GM12891 (cell line): Measurements from ENCODE around the gene ALDH3B2.
"Not testable (repeated sequence)": the region's sequence is repeated elsewhere in the genome, so short reads cannot be mapped to it uniquely, and the experiment has no call there.

ENCODE experiments used
- DNase-seq: peaks from one replicate; pipeline ENCODE4 v3.0.0; 2011; ENCODE audit warnings: low spot score; ENCODE audit not compliant: insufficient read length
- FAIRE-seq: peaks from 2 replicates; lab custom pipeline; 2011; peaks lifted over from hg19 to GRCh38; lab: Jason Lieb, UNC
- PAX5 ChIP-seq: IDR thresholded peaks from 2 replicates; pipeline ENCODE4 v1.6.1; 2011; ENCODE audit warnings: low read length, moderate library complexity, mild to moderate bottlenecking; ENCODE audit not compliant: insufficient read depth, severe bottlenecking
- POLR2A ChIP-seq: IDR thresholded peaks from 2 replicates; pipeline ENCODE4 v1.6.1; 2011; ENCODE audit warnings: low read depth, low read length, control low read depth
- POLR2AphosphoS5 ChIP-seq: IDR thresholded peaks from 2 replicates; pipeline ENCODE4 v1.6.1; 2011; ENCODE audit warnings: low read depth, low read length, control low read depth
- POU2F2 ChIP-seq: IDR thresholded peaks from 2 replicates; pipeline ENCODE4 v1.6.1; 2011; ENCODE audit warnings: low read depth, mild to moderate bottlenecking, control low read depth, low read length, moderate library complexity
- SPI1 ChIP-seq: IDR thresholded peaks from 2 replicates; pipeline ENCODE4 v1.6.1; 2011; ENCODE audit warnings: low read depth, low read length, control low read depth
- TAF1 ChIP-seq: IDR thresholded peaks from 2 replicates; pipeline ENCODE4 v1.6.1; 2011; ENCODE audit warnings: low read depth, low read length, control low read depth

ALDH3B2 gene

DNA sequence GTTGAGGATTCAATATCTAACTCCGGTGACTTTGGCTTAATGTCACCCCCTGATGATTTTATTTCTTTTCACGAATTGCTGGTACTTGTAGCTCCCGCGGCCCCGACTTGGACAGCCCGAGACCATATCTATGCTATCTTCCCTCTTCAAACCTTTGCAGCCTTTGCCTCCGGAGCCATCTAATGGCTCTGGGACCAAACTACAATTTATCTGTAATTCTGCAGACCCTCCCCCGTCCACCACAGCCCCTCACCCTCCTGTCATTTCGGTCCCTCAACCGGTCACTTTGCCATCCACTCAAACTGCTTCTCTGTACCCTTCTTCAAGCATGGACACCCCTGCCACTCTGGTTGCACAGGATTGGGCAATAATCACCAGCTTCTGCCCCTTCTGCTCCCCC, 25.7 kb upstream of the ALDH3B2 start:
- no peak for DNase-seq
- TF ChIP-seq TAF1 (no peak), POLR2A (no peak), POLR2AphosphoS5 (no peak), SPI1 (no peak)
- FAIRE-seq: no peak

DNA sequence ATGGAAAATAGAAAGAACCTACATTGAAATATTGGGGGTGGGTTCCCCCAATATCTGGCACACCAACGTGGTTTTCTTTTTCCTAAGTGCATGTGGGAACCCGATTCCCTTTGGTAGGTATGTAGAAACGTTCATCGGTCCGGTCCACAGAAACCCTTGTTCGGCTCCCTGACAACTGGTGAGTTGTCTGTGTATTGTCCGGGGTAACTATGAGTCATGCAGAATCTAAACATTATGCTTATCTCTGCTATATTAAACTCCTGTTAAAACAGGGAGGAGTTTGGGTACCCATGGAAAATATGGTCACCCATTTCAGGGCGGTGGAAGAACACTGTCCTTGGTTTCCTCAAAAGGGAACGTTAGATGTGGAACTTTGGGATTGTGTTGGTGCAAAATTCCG, 25.1 kb upstream of the ALDH3B2 start:
- FAIRE-seq (no peak), DNase-seq (no peak)
- no peak for TF ChIP-seq POLR2A
- TF ChIP-seq POLR2AphosphoS5: no peak
- TF ChIP-seq POU2F2: no peak
- TF ChIP-seq PAX5: no peak
- TF ChIP-seq SPI1: no peak
- no peak for TF ChIP-seq TAF1

DNA sequence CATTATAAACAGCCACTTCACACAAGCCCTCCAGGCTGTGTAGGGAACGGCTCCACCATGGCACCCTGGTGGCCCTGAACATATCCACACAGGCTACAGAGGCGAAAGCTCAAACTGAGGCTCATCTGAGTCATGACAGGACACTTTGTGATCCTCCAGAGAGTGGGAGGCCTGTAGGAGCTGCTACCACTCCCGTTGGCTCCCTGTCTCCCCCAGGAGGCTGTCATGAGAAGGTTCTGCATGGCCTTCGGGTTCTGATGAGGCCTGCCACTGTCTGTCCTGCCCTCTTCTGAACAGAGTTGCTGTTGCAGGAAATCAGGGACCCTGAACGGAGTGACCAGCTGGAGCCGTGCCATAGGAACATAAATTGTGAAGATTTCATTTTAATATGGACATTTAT, 23.8 kb upstream of the ALDH3B2 start:
- FAIRE-seq: no peak
- TF ChIP-seq POLR2AphosphoS5 (no peak), TAF1 (no peak), POLR2A (no peak), PAX5 (no peak), SPI1 (no peak), POU2F2 (no peak)
- no peak for DNase-seq

DNA sequence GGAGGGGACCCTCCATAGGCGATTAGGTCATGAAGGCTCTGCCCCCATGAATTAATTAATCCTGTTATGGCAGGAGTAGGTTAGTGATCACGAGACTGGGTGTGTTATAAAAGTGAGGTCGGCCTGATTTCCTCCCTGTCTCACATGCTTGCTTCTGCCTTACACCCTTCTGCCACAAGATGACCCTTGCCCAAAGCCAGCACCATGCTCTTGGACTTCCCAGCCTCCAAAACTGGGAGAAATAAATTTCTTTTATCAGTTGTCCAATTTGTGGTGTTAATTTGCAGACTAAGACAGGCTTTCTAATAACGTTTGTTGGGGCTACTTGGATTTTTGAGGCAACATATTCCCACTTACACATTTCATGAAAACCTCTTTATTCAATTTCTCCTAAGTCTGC, 23.4 kb upstream of the ALDH3B2 start:
- DNase-seq (no peak), FAIRE-seq (no peak)

DNA sequence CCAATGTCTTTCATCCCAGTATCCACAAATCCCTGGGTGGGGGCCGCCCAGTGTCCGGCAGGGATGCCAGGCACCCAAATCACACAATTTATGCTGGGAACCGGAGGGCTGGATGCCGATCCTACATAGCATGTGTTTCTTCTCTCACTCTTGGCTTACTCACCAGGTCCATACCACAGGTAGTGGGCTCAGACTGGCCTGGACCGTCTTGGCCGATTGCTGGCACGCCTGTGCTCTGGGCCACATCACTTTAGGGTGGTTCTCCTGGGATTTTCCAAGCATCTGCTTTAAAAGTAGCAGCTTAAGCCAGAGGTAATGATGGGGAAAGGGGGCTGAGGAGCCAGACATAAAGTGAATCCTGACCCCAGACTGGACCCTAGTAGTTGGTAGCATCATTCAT, 22.6 kb upstream of the ALDH3B2 start:
- TF ChIP-seq POLR2AphosphoS5 (no peak), SPI1 (no peak), PAX5 (no peak), TAF1 (no peak), POU2F2 (no peak), POLR2A (no peak)
- FAIRE-seq (no peak), DNase-seq (no peak)

More for the DNA sequence above, 23.4 kb upstream of the ALDH3B2 start:
- no peak for TF ChIP-seq TAF1
- no peak for TF ChIP-seq POU2F2
- TF ChIP-seq PAX5: no peak
- TF ChIP-seq SPI1: no peak
- no peak for TF ChIP-seq POLR2AphosphoS5
- no peak for TF ChIP-seq POLR2A

DNA sequence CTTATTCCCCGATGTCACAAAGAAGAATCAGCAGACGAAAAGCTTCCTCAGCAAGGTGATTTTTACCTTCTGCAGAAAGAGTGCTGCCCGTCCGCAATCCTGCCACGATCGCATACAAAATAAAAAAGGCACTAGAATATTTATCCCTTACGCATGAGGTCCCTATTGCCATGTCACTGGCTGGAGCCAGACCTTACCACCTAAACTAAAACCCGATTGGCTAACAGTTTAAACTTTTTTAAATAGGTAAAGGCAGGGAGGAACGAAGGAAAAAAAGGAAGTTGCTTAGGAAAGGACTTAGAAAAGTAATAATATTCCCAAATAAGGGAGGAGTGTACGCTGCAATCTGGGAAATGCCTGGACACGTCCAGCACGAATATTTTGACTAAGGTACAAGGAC, 21.2 kb upstream of the ALDH3B2 start:
- TF ChIP-seq POLR2A (no peak), POU2F2 (no peak), PAX5 (no peak), SPI1 (no peak), POLR2AphosphoS5 (no peak), TAF1 (no peak)
- DNase-seq: no peak
- FAIRE-seq: no peak

DNA sequence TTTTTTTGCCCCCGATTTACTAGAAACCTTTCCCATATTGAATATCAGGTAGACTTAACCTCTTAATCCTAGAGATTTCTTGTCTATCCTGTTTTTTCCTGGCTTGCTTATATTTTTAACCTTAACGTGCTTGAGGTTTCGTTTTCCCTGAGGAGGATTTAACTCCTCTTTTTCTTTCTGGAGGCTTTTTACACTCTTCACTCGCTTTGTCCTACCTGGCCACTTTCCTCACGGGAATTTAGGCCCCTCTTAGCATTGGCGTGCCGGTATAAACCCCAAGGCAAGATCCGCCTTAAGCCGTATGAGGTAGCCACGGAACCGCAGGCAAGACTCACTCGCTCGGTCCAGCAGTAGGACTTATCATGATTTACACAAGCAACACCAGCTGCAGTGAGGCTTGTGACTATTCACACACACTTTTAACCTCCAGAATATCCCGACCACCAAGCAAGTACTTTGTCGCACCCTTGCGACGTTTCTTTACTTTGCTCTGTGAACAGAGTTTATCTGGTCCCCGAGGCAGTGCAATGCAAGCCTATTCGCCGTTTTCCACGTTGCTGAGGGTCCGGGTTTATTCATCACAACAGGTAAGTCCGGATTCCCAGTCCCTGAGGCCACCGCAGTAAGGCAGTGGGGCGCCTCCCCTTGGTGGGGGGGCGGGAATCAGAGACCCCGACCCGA, 20.6 kb upstream of the ALDH3B2 start:
- FAIRE-seq (no peak), DNase-seq (no peak)
- TF ChIP-seq PAX5: no peak
- no peak for TF ChIP-seq POLR2AphosphoS5
- TF ChIP-seq TAF1: no peak
- no peak for TF ChIP-seq POLR2A
- TF ChIP-seq POU2F2: no peak
- TF ChIP-seq SPI1: no peak

DNA sequence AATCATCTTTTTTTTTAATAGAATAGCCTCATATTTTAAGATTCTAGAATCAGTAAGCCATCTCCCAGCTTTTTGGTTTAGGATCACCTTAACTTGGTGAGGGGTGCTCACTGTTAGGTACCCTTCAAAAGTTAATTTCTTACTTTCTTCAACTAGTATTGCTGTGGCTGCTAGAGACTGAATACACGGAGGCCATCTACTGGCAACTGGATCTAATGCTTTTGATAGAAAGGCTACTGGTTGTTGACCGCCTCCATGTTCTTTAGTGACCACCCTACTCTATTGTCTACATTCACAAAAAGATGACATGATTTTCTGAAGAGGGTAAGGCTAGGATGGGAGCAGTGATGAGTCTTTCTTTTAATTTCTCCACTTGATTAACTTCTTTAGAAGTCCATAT, 16.7 kb upstream of the ALDH3B2 start:
- FAIRE-seq: peak; percentile 28
- DNase-seq: no peak
- TF ChIP-seq TAF1 (no peak), PAX5 (no peak), POLR2A (no peak), POLR2AphosphoS5 (no peak), SPI1 (no peak), POU2F2 (no peak)

DNA sequence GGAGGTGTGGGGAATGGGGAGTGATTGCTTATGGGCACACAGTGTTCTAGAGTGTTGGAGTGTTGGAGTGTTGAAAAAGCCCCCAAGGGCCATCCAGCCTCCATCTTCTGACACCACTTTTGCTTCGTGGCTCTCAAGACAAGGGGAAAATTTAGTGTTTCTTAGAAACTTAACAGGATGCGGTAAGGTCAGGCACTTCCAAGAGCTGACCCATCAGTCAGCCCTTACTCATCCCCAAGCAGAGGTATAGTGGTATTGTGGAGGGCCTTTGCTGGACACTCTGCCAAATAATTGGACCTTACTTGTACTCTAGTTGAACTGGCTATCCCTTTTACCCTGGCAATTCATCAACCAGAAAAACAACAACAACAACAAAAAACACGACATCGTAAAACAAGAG, 14.8 kb upstream of the ALDH3B2 start:
- TF ChIP-seq POLR2AphosphoS5: no peak
- TF ChIP-seq SPI1: no peak
- TF ChIP-seq POLR2A: no peak
- TF ChIP-seq TAF1: no peak
- no peak for TF ChIP-seq PAX5
- TF ChIP-seq POU2F2: no peak
- FAIRE-seq (no peak), DNase-seq (no peak)

DNA sequence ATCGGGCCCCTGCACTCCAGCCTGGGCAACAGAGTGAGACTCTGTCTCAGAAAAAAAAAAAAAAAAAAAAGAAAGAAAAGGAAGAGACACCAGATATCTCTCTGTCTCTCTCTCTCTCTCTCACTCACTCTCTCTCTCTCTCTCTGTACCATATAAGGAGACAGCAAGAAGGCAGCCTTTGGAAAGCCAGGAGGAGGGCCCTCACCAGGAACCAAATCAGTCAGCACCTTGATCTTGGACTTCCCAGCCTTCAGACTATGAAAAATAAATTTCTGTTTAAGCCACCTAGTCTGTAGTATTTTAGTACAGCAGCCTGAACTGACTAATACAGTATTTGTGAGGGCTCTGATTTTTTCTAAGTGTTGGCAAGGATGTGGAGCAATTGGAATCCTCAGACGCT, 13.6 kb upstream of the ALDH3B2 start:
- TF ChIP-seq POLR2A (no peak), SPI1 (no peak), POU2F2 (no peak), TAF1 (no peak), POLR2AphosphoS5 (no peak), PAX5 (no peak)
- FAIRE-seq: no peak
- DNase-seq: no peak

DNA sequence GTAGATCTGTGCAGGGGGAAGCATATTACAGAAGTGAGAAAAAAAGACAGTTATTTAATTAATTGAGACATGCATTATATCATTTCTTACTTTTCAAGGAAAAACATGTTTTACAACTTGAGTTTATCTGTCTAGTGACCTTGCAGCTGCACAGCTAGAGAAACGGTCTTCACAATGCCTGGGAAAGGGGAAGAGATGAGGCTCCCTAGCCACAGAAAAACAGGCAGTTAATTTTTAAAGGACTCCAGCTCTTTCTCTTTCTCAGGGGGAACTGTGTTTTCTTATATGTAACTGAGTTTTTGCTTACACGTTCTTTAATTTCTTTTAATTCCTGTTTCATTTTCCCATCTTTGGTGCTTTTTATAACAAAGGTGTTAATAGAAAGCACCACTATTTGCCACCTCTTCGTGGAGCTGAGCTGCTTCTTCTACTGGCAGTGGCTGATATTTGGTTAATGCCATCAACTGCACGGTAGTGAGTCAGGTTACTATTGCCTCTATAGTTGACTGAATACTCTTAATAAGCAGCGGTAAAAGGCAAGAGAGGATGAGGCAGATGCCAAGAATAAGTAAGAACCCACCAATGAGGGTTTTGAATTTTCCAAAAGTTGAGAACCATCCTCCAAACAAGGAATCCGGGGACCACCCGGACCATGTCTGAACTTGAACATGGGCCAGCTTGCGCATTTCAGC, 11.4 kb upstream of the ALDH3B2 start:
- not testable (repeated sequence) for FAIRE-seq, DNase-seq

DNA sequence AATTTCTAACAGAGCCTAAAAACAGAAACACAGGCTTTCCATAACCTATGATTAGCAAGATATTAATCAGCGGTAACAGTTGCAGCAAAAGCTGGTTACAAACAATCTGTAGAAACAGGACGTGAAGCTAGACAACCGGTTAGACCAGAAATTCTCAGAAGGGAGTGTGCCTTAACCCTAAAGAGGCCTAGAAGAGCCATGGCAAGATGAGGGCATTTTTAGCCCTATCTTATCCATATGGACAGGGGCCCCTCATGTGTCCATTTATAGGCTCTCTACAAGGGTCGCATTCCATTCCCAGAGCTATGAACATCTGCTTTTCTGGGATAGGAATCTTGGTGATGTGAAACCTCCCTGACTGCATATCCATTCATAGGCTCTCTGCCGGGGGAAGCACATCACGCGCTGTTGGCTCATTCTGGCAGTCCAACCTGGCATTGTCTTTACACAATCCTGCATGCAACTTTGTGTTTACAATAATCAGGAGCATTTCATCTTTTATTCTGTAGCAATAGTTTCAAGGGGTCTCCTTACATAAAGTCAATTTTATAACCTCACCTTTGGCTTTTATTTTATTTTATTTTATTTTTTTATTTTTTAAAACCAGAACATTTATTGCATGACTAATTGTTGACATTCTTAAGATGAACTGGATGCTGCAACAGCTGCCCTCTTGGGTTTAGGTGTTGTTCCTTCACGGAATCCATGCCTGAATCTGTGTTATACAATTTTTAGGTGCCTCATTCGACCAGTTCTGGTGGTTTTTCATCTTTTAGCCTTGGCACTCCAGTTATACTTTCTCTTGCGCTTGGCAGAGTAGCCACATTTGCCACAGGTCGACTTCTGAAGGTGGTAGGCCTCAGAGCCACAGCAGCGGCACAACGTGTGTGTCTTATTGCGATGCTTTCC, 8.0 kb upstream of the ALDH3B2 start:
- not testable (repeated sequence) for DNase-seq, FAIRE-seq
